GM21717 (cell line): ENCODE results near the gene IL17RC.
"Not testable (repeated sequence)": the region's sequence is repeated elsewhere in the genome, so short reads cannot be mapped to it uniquely, and the experiment has no call there.

Experiments
- ATAC-seq: cut with Tn5 transposase; IDR thresholded peaks from one replicate; pipeline ENCODE4 v1.9.1; 2021; ENCODE audit warnings: mild to moderate bottlenecking, moderate library complexity; ENCODE audit not compliant: unreplicated experiment

Gene IL17RC

GRCh38 chr3:9891072-9891622 lies 25.8 kb upstream of the IL17RC start:
- ATAC-seq, result peak; percentile 8

GRCh38 chr3:9893739-9894138 lies 23.2 kb upstream of the IL17RC start:
- no peak for ATAC-seq

GRCh38 chr3:9895715-9896114 lies 21.2 kb upstream of the IL17RC start:
- ATAC-seq, result not testable (repeated sequence)

GRCh38 chr3:9896755-9897407 lies 20.0 kb upstream of the IL17RC start:
- not testable (repeated sequence) for ATAC-seq

- ATAC-seq, result no peak
Measured at GRCh38 chr3:9897408-9898372, 19.2 kb upstream of the IL17RC start.

- no peak for ATAC-seq
Measured at GRCh38 chr3:9898467-9899241, 18.2 kb upstream of the IL17RC start.

GRCh38 chr3:9899289-9899791 lies 17.6 kb upstream of the IL17RC start:
- ATAC-seq, result no peak

GRCh38 chr3:9900965-9901415 lies 15.9 kb upstream of the IL17RC start:
- not testable (repeated sequence) for ATAC-seq

- ATAC-seq, result no peak
Measured at GRCh38 chr3:9901967-9902366, 14.9 kb upstream of the IL17RC start.

GRCh38 chr3:9902372-9903237 lies 14.3 kb upstream of the IL17RC start, which contains the start of gene IL17RE:
IL17RE (plus strand) TSS chr3:9902848; CDS start chr3:9902933, 85 bp downstream.
- ATAC-seq, result no peak

GRCh38 chr3:9903238-9903624 lies 13.7 kb upstream of the IL17RC start:
- ATAC-seq, result no peak

- ATAC-seq, result no peak
Measured at GRCh38 chr3:9903904-9904303, 13.0 kb upstream of the IL17RC start.

GRCh38 chr3:9906480-9906879 lies 10.4 kb upstream of the IL17RC start:
- ATAC-seq, result no peak

- ATAC-seq, result no peak
Measured at GRCh38 chr3:9908286-9908685, 8.6 kb upstream of the IL17RC start.

- no peak for ATAC-seq
Measured at GRCh38 chr3:9909221-9910013, 7.5 kb upstream of the IL17RC start.

GRCh38 chr3:9911863-9912262 lies 5.0 kb upstream of the IL17RC start:
- ATAC-seq, result no peak

- no peak for ATAC-seq
Measured at GRCh38 chr3:9912294-9912935, 4.5 kb upstream of the IL17RC start.

GRCh38 chr3:9913601-9914000 lies 3.3 kb upstream of the IL17RC start:
- ATAC-seq, result no peak
